Stimulated activated CD4-positive, alpha-beta T cell treated with anti-CD3 and anti-CD28 coated beads, Interleukin-12 subunit alpha, Interleukin-12 subunit beta, amount 100 ng/mL, for 4 hours (primary cell): ENCODE results near the gene FXYD5.
"Not testable (repeated sequence)": the region's sequence is repeated elsewhere in the genome, so short reads cannot be mapped to it uniquely, and the experiment has no call there.

Experiments used
- DNase-seq: peaks from one replicate; pipeline ENCODE4 v3.0.0-alpha.2; 2020

Gene FXYD5

DNA sequence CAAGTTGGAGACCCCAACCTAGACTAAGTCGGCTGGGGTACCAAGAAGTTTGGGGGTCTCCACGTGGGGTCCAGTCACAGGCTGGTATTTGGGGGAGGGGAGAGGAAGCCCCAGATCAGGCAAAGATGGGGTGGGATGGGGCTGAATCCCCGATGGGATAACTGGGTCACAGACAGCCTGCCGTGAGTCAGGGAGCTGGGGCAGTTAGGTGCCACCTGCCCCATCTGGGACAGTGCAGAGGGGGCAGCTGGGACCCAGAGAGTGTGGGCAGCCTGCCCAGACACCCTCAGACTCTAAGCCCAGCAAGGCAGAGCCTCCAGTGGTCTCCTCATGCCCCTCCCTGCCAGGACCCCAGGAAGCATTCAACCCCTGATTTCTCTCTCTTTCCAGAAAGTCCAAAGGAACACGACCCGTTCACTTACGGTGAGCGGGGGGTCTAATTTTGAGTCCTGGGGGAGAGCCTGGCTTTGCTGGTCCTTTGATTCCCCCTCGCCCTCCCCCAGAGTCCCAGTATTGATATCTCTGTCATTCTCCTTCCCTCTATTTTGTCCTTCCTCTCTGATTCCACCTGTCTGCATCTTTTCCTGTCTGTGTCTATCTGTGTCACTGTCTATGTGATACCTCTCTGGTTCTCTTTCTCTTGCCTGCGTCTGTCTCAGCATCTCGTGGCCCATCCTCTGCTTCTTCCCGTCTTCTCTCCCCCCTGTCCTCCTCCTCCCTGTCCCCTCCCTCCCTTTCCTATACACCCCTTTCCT, 14.2 kb upstream of the FXYD5 start:
- DNase-seq = no peak

DNA sequence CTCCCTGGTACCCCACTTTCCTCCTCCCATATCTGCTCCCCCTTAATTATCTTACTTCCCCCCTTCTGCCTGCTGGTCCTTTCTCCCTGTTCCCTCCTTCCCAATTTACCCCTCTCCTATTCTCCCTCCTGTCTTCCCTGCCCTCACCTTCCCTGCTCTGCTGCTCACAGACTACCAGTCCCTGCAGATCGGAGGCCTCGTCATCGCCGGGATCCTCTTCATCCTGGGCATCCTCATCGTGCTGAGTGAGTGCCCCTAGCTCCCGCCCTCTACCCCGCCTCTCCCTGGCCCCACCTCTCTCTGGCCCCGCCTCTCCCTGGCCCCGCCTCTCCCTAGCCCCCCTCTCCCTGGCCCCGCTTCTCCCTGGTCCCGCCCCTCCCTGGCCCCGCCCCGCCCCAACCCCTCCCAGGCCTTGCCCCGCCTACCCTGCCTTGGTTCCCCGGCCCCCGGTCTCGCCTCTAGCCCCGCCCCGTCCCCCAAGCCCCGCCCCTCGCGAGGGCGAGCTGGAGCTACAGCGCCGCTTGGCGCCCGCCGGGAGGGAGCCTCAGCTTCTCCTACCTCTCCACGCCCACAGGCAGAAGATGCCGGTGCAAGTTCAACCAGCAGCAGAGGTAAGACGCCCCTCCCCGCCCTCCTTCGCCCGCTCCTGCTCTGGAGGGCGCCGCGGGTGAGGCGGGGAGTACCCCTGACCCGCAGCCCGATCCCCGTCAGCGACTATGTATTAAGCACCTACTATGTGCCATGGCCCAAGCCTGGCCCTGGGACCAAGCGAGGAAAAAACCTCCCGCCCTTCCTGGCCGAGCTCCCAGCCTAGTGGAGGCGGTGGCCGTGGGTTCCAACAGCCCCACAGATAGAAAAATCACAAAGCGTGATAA, 13.3 kb upstream of the FXYD5 start:
- peak; percentile 99 for DNase-seq

DNA sequence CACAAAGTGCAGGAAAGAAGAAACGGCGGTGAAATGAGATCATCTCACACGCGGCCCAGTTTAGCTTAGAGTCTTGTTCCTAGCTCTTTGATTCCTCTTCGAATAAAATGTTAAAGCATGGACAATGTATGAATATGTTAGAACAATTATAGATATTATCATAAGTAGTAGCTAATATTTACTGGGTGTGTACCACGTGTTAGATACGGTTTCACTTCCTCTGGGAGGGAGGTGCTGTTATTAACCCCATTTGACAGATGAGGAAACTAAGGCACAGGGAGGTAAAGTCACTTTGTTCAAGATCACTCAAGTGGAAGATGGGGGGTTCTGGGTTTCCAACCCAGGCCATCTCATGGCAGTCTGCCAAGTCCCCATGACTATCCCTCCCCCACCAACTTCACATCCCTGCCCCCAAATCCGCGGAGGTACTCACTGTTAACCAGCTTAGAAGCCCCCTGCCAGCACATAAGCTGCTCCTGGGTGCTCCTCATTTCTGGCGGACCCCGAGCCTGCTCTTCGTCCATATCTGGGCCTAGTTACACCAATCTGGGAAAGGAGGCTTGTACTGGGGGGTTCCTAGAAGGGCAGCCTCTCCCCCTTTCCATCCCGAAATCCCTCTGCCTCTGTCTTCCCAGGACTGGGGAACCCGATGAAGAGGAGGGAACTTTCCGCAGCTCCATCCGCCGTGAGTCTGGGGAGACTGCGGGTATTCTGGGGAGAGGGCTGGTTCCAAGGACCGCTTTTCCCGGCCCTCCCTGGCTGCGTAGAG, 12.5 kb upstream of the FXYD5 start:
- no peak for DNase-seq

DNA sequence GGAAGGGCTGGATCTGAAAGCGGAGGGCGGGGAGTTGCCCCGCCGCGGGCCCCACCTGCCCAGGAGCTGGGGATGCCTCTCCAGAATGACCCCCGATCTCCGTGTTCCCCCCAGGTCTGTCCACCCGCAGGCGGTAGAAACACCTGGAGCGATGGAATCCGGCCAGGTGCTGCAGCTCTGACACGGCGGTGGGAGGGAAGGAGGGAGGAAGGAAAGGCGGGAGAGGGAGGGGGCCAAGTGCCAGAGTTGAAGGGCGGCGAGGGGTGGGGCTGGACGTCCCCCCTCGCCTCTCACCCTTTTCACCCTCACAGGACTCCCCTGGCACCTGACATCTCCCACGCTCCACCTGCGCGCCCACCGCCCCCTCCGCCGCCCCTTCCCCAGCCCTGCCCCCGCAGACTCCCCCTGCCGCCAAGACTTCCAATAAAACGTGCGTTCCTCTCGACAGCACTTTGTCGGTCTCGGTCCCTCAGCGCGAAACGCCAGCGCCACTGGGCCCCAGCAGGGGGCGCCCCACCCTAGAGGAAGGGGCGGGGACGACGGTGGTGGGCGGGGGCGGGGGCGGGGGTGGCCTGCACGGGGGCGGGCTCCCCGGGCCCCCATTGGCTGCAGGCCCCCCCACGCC, 11.8 kb upstream of the FXYD5 start:
- DNase-seq = peak; percentile 66

DNA sequence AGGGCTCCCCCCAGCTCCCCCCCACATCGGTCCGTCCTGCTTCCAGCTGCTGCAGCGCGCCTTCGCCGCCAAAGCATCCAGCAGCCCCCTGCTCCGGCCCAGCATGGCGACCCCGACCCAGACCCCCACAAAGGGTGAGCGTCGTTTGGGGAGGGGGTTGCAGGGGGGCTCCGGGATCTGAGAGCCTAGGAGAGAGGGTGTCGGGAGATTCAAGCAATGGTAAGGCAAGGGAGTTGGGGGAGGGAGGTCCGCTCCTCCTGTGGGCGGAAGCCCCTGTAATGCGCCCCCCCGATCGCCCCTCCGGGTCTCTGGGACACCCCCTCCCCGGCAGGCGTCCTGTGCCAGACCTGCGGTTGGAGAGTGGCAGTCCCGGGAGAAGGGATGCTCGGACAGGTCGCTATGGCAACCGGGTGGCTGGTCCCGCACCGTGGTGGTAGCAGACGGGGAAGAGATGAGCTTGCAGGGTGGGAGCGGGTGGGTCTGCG, 11.3 kb upstream of the FXYD5 start, which contains the start of gene FXYD7:
FXYD7 (plus strand) TSS at position 25 of the 485 bp plus-strand sequence; CDS start at position 104, 79 bp downstream.
- DNase-seq = no peak

DNA sequence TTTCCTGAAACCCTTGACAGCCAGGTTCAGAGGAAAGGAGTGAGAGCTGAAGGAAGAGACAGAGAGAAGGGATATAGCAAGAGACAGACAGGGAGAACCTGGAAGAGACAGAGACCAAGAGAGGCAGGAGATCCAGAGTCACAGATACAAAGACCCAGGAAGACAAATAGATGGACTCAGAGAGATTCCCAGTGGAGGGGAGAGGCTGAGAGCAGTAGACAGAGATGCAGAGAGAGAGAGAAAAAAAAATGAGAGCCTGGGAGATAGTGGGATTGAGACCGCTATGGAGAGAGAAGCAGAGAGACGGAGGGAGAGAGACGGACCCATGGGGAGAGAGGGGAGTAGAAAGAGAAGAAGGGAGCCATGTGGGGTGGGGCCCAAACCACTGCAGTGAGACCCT, 10.7 kb upstream of the FXYD5 start:
- no peak for DNase-seq

DNA sequence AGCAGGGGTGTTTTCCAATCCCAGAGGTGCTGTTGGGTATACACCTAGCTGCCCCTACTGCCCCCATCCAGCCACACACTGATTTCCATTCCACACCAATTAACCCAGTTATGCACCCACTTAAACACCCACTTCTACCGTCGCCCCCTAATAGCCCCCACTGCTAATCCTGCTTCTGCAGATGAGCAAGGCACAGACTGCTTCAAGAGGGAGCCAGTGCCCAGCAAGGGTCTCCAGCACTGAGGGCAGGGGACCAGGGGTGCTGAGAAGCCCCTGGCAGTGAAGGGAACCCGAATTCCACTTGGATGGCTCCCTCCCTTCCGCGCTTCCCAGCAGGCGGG, 10.3 kb upstream of the FXYD5 start:
- no peak for DNase-seq

DNA sequence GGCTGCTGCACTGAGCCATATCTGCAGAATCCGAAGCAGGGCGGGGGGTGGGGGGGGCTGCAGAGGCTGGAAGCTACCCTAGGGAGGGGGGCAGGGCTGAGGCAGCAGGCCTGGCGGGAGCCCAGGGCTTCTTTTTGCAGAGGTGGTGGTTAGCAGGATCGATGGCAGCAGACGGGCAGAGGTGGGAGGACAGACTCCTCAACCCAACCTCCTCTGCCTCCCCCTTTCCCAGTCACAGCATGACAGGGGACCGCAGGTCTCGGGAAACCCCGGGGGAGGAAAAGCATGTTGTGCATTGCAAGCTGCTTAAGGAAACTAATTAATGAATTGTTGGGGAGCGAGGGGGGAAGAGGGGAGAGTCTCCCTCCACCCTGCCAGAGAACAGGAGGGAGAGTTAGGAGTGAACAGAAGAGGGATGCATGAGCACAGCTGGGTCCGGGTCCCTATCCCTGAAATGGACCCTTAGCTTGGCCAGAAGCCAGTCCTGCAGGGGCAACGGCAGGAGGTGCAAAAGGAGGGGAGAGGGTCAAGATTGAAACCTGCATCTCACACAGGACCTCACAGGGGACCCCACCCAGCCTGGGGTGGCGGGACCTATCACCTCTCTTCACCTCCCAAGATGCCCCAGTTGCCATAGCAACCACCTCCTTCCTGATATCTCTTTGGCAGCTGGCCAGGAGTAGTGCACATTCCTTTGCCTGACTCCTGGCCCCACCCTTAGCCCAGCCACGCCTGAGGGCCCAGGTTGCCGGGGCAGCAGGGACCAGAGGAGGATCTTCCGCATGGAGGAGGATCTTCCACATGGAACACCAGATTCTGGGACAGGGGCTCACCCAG, 9.7 kb upstream of the FXYD5 start:
- no peak for DNase-seq

DNA sequence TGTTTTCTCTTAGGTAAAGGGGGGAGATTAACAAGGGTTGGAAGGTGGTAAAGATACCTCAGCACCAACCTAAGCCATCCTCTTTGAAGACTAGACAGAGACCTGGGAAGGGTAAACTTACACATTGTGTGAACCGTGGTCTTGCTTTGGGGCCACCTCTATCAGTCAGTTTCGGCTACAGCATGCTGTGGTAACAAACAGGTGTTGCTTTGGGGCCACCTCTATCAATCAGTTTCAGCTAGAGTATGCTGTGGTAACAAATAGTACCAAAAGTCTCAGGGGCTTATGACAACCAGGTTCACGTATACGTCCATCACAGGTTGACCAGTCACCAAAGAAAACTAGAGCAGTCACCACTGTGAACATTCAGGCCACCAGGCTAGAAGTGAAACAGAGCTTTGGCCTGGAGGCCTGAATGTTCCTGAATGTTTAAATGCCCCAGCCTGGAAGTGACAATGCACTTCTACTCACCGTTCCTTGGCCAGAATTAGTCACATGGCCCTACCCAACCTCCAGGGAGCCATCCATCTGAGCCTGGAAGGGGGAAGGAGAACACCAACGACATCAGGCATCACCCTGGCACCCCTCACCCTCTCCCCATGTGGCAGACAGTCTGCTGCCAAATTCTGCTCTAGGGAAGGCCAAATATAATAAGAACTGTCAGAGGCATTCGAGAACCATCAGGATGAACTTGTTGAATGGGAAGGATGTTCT, 7.6 kb upstream of the FXYD5 start:
- DNase-seq = no peak

DNA sequence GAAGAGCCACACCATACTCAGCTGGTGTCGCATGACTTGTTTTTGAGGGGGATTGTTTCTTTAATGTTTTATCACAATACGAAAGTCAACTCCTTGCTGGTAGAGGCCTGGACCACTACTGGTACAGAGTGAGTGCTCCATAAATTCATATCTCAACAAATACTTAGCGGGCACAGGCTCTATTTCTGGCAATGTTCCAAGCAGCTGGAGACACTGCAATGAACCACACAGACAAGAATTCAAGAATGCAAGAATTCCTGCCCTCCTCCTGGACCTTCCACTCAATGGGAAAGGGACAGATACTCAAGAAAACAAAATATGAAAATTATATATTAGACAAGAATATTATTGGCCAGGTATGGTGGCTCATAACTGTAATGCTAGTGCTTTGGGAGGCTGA, 5.1 kb upstream of the FXYD5 start:
- no peak for DNase-seq

DNA sequence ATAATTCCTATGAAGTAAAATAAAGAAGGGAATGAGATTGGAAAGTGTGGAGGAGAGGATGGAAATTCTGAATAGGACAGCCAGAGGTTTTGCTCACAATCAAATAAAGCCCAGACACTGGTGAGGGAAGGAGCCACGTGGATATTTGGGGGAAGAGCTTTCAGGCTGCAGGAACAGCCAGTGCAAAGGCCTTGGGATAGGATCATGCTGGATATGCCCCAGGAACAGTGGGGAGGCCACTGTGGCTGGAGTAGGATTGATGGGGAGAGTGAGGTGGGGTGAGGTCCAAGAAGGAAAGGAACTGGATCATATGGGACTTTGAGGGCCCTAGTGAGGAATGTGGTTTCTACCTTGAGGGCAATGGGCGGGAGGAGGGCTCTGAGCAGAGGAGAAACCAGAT, 4.1 kb upstream of the FXYD5 start:
- no peak for DNase-seq

DNA sequence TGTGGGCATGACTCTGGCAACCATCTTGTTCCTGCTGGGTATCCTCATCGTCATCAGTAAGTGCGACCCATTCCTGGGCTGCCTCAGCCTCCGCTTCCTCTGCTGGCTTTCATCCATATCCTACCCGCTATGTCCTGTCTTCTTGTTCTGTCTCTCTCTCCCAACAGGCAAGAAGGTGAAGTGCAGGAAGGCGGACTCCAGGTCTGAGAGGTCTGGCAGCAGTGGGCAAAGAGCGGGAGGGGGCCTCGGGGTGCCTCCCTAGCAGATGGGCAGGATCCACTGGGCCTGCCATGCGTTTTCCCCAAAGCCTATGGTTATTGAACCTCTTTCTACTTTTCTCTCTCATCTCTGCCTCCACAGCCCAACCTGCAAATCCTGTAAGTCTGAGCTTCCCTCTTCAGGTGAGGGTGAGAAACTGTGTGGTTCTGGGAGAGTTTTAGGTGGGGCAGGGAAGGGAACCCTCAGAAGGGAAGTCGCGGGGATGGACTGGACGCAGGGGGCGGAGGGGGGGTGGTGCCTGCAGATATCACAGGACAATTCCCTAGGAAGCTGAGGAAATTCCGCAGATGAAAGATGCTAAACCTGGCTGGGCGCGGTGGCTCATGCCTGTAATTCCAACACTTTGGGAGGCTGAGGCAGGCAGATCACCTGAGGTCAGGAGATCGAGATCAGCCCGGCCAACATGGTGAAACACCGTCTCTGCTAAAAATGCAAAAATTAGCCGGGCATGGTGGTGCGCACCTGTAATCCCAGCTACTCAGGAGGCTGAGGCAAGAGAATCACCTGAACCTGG, 3.1 kb upstream of the FXYD5 start:
- DNase-seq = no peak

DNA sequence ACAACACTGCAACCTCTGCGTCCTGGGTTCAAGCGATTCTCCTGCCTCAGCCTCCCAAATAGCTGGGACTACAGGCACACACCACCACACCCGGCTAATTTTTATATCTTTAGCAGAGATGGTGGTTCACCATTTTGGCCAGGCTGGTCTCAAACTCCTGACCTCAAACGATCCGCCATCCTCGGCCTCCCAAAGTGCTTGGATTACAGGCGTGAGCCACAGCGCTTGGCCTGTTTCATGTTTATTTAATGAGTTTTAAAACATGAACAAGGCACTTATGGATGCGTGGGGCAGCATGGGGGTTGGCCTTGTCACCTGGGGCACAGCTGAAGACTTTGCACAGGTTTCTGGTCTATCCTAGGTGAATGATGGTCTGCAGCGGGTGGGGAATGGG, 1.4 kb upstream of the FXYD5 start:
- not testable (repeated sequence) for DNase-seq

DNA sequence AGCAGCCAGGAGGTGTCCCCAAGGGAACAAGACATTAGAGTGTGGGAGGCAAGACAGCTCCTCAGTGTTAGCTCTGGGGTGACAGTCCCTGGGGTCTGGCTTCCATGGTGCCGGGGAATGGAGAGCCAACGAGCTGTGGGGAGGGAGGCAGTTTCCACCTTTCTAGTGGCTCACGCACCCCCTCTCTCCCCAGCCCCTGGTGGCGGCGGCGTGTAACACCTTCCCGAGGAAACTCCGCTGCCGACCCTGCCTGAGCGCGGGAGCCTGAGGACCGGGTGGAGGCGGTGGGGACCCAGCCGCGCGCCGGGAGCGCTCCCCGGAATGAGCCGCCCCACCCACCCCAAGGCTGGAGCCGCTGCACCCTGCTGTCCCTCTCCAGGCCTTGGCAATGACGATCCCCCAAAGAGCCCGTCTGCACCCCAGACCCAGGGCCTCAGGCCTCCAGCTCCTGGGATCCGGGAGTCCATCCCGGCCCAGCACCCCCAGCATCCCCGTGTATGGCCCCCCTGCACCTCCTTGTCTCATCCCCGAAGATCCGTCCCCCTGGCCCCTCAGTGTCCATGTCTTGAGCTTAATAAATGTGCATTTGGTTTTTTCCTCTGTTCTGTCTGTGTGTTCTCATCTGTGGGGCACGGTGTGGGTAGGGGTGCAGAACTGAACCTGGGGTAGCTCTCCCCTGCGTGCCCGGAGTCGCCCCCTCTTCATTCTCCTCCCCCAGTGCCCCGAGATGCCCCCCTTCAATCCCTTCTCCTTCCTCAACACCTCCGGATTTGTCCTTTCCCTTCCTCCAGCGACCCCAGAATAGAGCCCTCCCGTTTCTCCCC, 622 bp upstream of the FXYD5 start:
- peak; percentile 75 for DNase-seq

DNA sequence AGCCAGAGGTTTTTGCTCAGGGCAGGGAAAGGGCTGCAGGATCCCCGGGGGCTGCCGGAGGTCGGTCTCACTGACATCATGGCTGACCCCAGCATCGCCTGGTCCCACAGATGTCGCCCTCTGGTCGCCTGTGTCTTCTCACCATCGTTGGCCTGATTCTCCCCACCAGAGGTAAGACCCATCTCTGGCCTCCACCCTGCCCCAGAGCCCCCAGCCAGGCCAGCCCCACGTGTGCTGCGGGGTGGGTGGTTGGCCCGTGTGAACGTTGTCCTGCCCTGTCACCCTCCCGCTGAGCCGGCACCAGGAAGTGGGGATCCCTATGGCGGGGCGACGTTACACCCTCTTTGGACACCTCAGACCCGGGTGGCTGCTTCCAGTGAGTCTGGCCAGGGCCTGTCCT, 906 bp downstream of the FXYD5 start:
- DNase-seq = peak; percentile 37

DNA sequence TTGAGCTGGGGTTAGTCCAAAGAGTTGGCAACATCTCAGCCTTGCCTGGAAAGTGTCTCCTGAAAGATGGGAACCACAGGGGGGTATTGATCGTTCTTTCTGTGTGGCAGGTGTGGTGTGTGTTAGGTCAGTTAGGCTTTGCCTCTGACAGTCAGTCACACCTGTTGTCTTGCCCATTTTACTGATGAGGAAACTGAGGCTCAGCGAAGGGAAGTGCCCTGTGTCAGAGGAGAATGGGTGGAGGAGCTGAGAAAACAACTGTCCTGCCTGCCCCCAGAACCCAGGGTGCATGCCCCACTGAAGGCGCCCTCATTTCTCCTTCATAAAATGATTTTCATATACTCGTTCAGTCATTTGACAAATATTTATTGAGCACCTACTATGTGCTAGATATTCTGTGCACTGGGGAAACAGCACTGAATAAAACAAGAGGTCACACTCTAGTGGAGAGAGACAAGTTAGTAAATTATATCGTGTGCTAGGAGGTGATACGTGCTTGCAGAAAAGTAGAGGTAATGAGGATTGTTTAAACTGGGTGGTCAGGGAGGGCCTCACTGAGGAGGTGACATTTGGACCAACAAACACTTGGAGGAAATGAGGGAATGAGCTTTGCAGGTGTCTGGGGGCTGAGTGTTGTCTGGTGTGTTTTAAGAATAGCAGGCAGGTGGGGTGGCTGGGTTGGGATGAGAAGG, 1.6 kb downstream of the FXYD5 start:
- DNase-seq = no peak

DNA sequence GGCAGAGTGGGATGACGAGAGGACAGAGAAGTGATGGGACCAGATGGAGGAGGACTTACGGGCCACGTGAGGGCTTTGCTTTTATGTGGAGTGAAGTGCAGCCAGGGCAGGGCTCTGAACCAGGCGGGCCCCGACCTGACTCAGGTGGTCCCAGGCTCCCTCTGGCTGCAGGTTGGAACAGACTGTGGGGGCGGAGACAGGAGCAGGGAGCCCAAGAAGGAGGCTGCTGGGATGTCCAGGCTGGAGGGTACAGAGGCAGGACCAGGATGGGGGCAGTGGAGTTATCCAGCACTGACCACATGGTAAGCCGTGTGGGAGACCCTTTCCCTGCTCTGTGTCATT, 2.1 kb downstream of the FXYD5 start:
- no peak for DNase-seq

DNA sequence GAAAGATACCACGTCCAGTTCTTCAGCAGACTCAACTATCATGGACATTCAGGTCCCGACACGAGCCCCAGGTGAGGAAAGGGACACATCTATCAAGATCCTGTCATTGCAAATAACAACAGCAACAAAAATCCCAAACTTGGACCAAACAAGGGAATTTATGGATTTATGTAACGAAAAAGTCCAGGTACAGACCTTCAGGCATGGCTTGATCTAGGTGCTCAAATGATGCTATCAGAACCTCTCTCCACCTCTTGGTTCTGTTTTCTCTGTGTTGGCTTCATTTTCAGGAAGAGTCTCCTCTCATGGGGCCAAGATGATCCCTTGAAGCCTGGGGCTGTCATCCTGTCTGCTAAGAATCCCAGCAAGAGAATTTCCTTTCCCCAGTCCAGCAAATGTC, 2.9 kb downstream of the FXYD5 start:
- no peak for DNase-seq

DNA sequence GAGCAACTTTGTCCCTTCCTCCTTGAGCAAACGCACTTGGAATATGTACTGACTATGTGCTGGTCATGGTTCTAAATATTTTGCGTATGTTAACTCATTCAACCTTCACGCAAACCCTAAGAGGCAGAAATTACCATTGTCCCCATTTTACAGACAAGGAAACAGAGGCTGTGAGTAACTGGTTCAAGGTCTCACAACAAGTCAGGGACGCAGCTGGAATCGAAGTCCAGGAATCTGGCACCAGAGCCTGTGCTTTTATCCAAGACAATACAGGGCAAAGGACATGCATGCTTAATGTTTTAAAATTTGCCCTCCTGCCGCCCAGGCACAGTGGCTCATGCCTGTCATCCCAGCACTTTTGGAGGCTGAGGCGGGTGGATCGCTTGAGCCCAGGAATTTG, 5.1 kb downstream of the FXYD5 start:
- no peak for DNase-seq
